ENCODE results near the gene SLC9A1.

DNA sequence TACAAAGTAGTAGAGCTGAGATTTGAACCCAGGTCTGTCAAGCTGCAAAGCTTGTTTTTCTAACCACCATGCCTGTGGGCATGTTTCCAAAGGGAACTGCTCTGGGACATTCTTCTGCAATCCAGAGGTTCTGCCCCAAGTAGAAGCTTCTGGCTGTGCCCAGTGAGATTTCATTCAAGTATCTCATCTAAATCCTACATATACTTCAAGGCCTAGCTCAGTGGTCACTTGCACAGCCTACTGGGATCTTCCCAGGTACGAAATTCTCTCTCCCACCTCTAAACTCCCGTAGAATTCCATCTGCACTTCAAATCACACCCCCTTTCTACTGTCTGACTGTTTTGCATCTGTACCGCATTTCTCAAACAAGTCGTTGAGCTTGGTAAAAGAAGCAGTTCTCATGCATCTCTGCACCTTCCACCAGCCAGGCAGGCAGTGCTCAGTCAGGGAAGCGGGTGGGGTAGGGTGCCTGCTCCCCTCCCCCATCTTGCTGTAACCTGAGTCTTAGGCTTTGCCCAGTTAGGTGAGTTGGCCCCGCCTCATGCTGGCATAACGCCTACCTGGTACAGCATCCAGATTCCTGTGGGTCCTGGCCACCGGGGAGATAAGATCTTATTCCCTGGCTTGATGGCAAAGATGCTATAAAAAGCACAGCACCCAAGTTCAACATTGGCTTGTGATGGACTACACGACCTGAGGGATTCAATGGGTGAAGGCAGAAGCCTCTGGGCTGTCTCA lies 13.5 kb downstream of the SLC9A1 start:
- TF ChIP-seq, protein P1, sequence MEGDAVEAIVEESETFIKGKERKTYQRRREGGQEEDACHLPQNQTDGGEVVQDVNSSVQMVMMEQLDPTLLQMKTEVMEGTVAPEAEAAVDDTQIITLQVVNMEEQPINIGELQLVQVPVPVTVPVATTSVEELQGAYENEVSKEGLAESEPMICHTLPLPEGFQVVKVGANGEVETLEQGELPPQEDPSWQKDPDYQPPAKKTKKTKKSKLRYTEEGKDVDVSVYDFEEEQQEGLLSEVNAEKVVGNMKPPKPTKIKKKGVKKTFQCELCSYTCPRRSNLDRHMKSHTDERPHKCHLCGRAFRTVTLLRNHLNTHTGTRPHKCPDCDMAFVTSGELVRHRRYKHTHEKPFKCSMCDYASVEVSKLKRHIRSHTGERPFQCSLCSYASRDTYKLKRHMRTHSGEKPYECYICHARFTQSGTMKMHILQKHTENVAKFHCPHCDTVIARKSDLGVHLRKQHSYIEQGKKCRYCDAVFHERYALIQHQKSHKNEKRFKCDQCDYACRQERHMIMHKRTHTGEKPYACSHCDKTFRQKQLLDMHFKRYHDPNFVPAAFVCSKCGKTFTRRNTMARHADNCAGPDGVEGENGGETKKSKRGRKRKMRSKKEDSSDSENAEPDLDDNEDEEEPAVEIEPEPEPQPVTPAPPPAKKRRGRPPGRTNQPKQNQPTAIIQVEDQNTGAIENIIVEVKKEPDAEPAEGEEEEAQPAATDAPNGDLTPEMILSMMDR (conservative IDR thresholded peaks at IDR 0.05; ENCODE audit: low read depth, low read length) = no peak
- TF ChIP-seq EZH2 (IDR thresholded peaks at IDR 0.05; ENCODE audit: low read length, unreplicated experiment) = no peak

Measured in PC-3 (cell line).